Fibroblast of mammary gland (primary cell): ENCODE measurements around the gene HS3ST3B1.

Source experiments
- DNase-seq: peaks from one replicate; pipeline ENCODE4 v3.0.0-alpha.2; 2010; ENCODE audit warnings: low read depth
- H3K4me3 ChIP-seq: 2 replicates; pipeline ENCODE4 v1.5.1; 2011; ENCODE audit warnings: low read depth, mild to moderate bottlenecking, low read length, moderate library complexity; ENCODE audit not compliant: control insufficient read depth
- TF ChIP-seq, protein P1 (sequence below): conservative IDR thresholded peaks from 2 replicates; pipeline ENCODE4 v1.5.1; 2011; ENCODE audit warnings: low read depth, low read length, inconsistent platforms; ENCODE audit not compliant: control insufficient read depth, insufficient read depth

The HS3ST3B1 gene

DNA sequence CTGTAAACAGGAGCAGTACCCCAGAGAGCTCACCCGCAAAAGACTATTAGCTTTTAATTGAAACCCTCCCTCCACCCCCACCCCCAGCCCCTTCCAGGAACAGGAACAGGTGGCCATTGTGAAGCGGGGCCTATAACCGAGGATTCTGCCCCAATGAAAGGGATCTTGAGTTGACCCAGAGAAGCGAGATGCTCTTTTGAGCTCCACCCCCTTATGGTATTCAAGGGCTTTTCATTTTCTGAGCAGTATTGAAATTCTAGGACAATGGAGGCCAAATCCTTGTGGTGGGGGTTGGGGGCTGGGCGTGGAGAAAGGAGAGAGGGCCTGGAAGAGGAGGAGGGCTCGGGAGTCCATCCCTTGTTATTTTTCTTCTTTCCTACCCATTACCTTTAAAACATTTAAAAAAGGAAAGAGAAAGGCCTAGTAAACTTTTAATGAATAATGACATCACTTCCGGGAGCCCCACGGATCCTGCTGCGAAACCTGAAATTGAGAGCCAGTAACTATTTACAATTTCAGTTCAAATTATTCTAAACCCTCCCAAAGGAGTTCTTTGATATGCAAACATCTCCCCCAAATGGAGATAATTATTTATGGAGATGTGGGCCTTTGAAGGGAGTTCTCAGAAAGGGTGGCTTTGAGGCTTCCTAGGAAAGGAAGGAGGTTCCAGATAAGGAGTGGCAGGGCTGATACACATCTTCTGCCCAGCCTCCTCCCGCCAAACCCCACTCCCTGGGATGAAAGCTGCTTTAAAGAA is 30.5 kb downstream of the HS3ST3B1 start:
- DNase-seq = no peak
- H3K4me3 ChIP-seq = no peak overlapping the region
- TF ChIP-seq, protein P1, sequence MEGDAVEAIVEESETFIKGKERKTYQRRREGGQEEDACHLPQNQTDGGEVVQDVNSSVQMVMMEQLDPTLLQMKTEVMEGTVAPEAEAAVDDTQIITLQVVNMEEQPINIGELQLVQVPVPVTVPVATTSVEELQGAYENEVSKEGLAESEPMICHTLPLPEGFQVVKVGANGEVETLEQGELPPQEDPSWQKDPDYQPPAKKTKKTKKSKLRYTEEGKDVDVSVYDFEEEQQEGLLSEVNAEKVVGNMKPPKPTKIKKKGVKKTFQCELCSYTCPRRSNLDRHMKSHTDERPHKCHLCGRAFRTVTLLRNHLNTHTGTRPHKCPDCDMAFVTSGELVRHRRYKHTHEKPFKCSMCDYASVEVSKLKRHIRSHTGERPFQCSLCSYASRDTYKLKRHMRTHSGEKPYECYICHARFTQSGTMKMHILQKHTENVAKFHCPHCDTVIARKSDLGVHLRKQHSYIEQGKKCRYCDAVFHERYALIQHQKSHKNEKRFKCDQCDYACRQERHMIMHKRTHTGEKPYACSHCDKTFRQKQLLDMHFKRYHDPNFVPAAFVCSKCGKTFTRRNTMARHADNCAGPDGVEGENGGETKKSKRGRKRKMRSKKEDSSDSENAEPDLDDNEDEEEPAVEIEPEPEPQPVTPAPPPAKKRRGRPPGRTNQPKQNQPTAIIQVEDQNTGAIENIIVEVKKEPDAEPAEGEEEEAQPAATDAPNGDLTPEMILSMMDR = no peak

DNA sequence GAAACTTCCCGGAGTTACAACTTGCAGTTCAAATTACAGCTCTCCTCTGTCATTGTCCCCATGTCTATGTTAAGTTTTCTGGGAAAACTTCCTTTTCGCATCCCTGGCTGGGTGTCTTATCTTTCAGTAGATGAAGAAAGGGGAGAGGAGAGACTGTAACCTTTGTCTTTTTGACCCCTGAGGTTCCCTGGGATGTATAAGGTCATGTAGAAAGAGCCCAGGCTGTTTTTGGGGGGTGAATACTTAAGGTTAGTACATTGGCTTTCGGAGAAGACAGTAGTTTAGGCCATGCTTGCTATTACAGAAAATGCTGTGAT is 31.1 kb downstream of the HS3ST3B1 start:
- no peak for DNase-seq
- TF ChIP-seq, protein P1 = no peak
- H3K4me3 ChIP-seq = no peak overlapping the region

GRCh38 chr17:14332331-14332730 is 31.4 kb downstream of the HS3ST3B1 start:
- TF ChIP-seq, protein P1 = no peak
- no peak for DNase-seq
- H3K4me3 ChIP-seq = no peak overlapping the region

DNA sequence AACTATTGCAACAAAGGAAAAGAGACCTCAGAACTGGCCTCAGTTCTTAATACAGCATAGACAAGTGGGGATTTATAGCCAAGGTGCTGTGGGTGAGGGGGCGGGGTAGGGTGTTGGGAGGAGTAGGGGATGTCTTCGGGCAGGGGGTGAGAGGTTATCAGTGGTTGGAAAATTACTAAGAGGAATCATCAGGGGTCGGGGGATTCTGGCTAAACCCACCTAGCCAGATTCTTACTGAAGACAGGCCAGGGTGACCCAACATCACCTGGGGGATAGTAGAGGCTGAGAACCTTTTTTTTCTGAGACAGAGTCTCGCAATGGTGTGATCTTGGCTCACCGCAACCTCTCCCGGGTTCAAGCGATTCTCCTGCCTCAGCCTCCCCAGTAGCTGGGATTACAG is 32.6 kb downstream of the HS3ST3B1 start:
- H3K4me3 ChIP-seq = no peak overlapping the region
- TF ChIP-seq, protein P1 = no peak
- DNase-seq = no peak

DNA sequence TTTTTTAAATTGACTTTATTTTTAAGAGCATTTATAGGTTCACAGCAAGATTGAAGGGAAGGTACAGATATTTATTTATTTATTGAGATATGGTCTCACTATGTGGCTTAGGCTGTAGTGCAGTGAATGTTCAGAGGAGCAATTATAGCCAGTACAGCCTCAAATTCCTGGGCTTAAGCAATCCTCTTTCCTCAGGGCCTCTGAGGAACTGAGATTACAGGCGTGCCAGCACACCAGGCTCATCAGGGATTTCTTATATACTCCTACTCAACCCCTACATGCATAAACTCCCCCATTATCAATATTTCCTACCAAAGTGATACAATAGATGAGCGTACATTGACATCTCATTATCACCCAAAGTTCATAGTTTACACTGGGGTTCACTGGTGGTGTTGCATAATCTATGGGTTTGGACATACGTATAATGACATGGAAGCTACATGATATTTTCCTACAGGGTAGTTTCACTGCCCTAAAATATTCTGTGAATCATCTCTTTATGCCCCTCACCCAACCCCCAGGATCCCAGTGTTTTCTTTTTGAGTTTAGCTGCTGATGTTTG is 33.5 kb downstream of the HS3ST3B1 start:
- no peak for DNase-seq
- no peak overlapping the region for H3K4me3 ChIP-seq
- TF ChIP-seq, protein P1 = no peak

DNA sequence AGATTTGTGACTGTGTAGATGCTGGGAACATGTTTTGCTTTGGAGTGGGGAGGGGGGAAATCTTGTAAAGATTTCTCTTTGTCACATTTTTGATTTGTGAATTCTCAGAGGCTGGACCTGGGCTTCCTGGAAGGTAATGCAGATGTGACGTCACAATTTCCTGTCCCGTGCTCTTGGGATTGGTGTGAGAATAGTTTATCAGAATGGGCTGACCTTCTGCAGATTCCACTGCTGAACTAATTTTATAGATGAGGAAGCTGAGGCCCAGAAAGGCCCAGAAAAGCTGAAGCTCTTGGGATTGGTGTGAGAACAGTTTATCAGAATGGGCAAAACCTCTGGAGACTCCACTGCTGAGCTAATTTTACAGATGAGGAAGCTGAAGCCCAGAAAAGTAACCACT is 34.0 kb downstream of the HS3ST3B1 start:
- DNase-seq = no peak
- TF ChIP-seq, protein P1 = no peak

More for the DNA sequence above, 34.0 kb downstream of the HS3ST3B1 start:
- no peak overlapping the region for H3K4me3 ChIP-seq
